NCI-H1930 (cell line): ENCODE data around the gene TRERF1.

Experiments
- DNase-seq, 2 experiments: peaks; one replicate each; lab custom pipeline; 2025; lab: John Stamatoyannopoulos, UW

The TRERF1 gene

GRCh38 chr6:42394881-42395620 is 56.7 kb downstream of the TRERF1 start:
- no peak for DNase-seq

GRCh38 chr6:42394151-42394550 is 57.6 kb downstream of the TRERF1 start:
- DNase-seq, result no peak

- DNase-seq, result no peak
These were observed 58.4 kb downstream of the TRERF1 start for GRCh38 chr6:42393339-42393738.

- DNase-seq, result no peak
These were observed 58.9 kb downstream of the TRERF1 start for GRCh38 chr6:42392833-42393232.

- no peak for DNase-seq
These were observed 60.3 kb downstream of the TRERF1 start for GRCh38 chr6:42391441-42391840.

- no peak for DNase-seq
These were observed 61.3 kb downstream of the TRERF1 start for GRCh38 chr6:42390228-42390934.

GRCh38 chr6:42389736-42390135 is 62.0 kb downstream of the TRERF1 start:
- DNase-seq, result no peak

GRCh38 chr6:42388046-42388445 is 63.7 kb downstream of the TRERF1 start:
- no peak for DNase-seq

GRCh38 chr6:42387336-42387735 is 64.4 kb downstream of the TRERF1 start:
- no peak for DNase-seq

GRCh38 chr6:42385339-42385738 is 66.4 kb downstream of the TRERF1 start:
- DNase-seq, result no peak

- no peak for DNase-seq
These were observed 68.1 kb downstream of the TRERF1 start for GRCh38 chr6:42383421-42384205.

- no peak for DNase-seq
These were observed 69.9 kb downstream of the TRERF1 start for GRCh38 chr6:42381850-42382249.

GRCh38 chr6:42380228-42380979 is 71.3 kb downstream of the TRERF1 start:
- no peak for DNase-seq

GRCh38 chr6:42378536-42378935 is 73.2 kb downstream of the TRERF1 start:
- no peak for DNase-seq

- no peak for DNase-seq
These were observed 73.6 kb downstream of the TRERF1 start for GRCh38 chr6:42378125-42378524.

- no peak for DNase-seq
These were observed 76.6 kb downstream of the TRERF1 start for GRCh38 chr6:42375007-42375635.

- DNase-seq, result no peak
These were observed 77.6 kb downstream of the TRERF1 start for GRCh38 chr6:42374018-42374669.

GRCh38 chr6:42372699-42373098 is 79.0 kb downstream of the TRERF1 start:
- no peak for DNase-seq

- DNase-seq, result no peak
These were observed 81.3 kb downstream of the TRERF1 start for GRCh38 chr6:42370323-42370985.

GRCh38 chr6:42369568-42369967 is 82.2 kb downstream of the TRERF1 start:
- DNase-seq, result no peak

GRCh38 chr6:42368181-42368580 is 83.5 kb downstream of the TRERF1 start:
- no peak for DNase-seq
